ENCODE data around the gene NSD2. TPM values are rescaled to one million over a fixed set of nuclear protein-coding genes. Genes with fewer than 3 reads are reported as not detected.

Gene NSD2
- total and polyA plus RNA-seq, 9 of the 15 experiments (the other 6 are each of a cell fraction or from before 2014, with no cell fraction given) = 6.4 to 126 (median 58.8) TPM

DNA sequence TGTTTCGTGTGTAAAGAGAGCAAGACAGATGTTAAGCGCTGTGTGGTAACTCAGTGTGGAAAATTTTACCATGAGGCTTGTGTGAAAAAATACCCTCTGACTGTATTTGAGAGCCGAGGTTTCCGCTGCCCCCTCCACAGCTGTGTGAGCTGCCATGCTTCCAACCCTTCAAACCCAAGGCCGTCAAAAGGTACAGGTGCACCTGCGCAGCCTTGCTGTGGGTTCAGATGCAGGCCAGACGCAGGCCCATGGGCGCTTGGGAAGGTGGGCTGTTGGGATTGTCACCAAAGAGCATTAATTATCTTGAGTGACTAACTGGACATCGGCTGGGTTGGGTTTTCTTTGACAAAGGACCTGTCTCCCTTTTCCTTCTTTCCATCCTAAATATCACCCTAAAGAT, 82.1 kb downstream of the NSD2 start:
- Histone ChIP-seq H3K79me2 (ENCODE audit: control insufficient read depth, insufficient read depth, low read length) (no peaks in the 10 kb centered on the region), H3K9me3 (replicated peaks; ENCODE audit: control insufficient read depth, insufficient read depth, low read depth, low read length) (no peaks in the 10 kb centered on the region), H2AFZ (ENCODE audit: low read depth, low read length) (no peak overlapping the region), H3K4me1 (replicated peaks in 1 of 2; ENCODE audit: control insufficient read depth in 2 of 2, insufficient read depth in 2 of 2, low read length in 2 of 2) (peaks cover 0 to 5% of the 10 kb centered on the region in 2 experiments; a peak in 1 of 5 replicates), H3K9ac (ENCODE audit: insufficient read depth in 1 of 2, low read depth in 2 of 2, low read length in 2 of 2) (no peak overlapping the region), H3K27ac (ENCODE audit: extremely low read depth, low read depth, low read length) (no peak overlapping the region), H3K9me1 (ENCODE audit: control insufficient read depth, insufficient read depth, low read length) (no peaks in the 10 kb centered on the region), H3K4me2 (ENCODE audit: insufficient read depth, low read length) (no peak overlapping the region), H3K36me3 (ENCODE audit: control insufficient read depth, insufficient read depth, low read length) (peaks cover 92% of the 10 kb centered on the region), H3K27me3 (ENCODE audit: control insufficient read depth in 2 of 2, insufficient read depth in 2 of 2, low read length in 2 of 2) (no peaks in the 10 kb centered on the region), H4K20me1 (replicated peaks; ENCODE audit: control insufficient read depth, insufficient read depth, low read length) (no peaks in the 10 kb centered on the region), H3K4me3 (no peak overlapping the region)
- CTCF ChIA-PET (ENCODE audit: low intra/inter-chr PET ratio) = interaction anchor here (0.7 kb wide), 1 partner anchor 37 kb away, joined by 3 read pairs; no protein-coding TSS in a partner anchor
- in situ Hi-C loops (cut with MboI) = no loop called here
- DNase-seq (ENCODE audit: extremely low read depth in 1 of 4, low spot score in 3 of 4) (no peak), FAIRE-seq (no peak), ATAC-seq (no peak)
- intact Hi-C loops (cut with micrococcal nuclease) = no loop called here
- WGBS (ENCODE audit: insufficient coverage, low coverage, missing lambda C conversion rate) = 94% methylated on average over 9 of the region's 9 CpGs
- BruUV-seq (replicated peaks) = no TSS peak
- POLR2A ChIA-PET = interaction anchor here (1.0 kb wide), 1 partner anchor 8 kb away, joined by 3 read pairs; no protein-coding TSS in a partner anchor
- TF ChIP-seq, protein P1, sequence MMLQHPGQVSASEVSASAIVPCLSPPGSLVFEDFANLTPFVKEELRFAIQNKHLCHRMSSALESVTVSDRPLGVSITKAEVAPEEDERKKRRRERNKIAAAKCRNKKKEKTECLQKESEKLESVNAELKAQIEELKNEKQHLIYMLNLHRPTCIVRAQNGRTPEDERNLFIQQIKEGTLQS (IDR thresholded peaks at IDR 0.05) = no peak
- TF ChIP-seq, protein P1 (CRISPR knock-in tag; conservative IDR thresholded peaks at IDR 0.05) = no peak
- no peak for TF ChIP-seq DDX20 (tag; IDR thresholded peaks at IDR 0.05; ENCODE audit: low read depth)
- TF ChIP-seq, protein P2, sequence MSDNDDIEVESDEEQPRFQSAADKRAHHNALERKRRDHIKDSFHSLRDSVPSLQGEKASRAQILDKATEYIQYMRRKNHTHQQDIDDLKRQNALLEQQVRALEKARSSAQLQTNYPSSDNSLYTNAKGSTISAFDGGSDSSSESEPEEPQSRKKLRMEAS (CRISPR knock-in tag; IDR thresholded peaks at IDR 0.05) = no peak
- no peak for TF ChIP-seq PYGO2 (tag; IDR thresholded peaks at IDR 0.05)
- peak; percentile 63 for TF ChIP-seq RBM22 (IDR thresholded peaks at IDR 0.05; ENCODE audit: low read depth, low read length, poor library complexity, severe bottlenecking)

Data from K562 (cell line).